Activated B cell treated with CpG ODN at 0.5 μM for 24 hours (primary cell): ENCODE results near the gene LRRC72. TPM values are rescaled to one million over a fixed set of nuclear protein-coding genes. Genes with fewer than 3 reads are reported as not detected.

ENCODE experiments used
- ATAC-seq: fragments of 200-7000 bp; cut with Tn5 transposase; one replicate; pipeline ENCODE4 v1.10.0; 2021; ENCODE audit warnings: low read depth, mild to moderate bottlenecking, moderate library complexity
- CTCF ChIA-PET: fragments of 350-600 bp; sonication (Branson Sonifier 250); formaldehyde crosslinking; loops from one replicate; lab custom pipeline; 2021; ENCODE audit warnings: antibody characterized with exemption; lab: Charles Lee
- POLR2A ChIA-PET: fragments of 350-600 bp; sonication (Branson Sonifier 250); formaldehyde crosslinking; loops from one replicate; lab custom pipeline; 2021; ENCODE audit warnings: antibody characterized with exemption; lab: Charles Lee
- DNase-seq: peaks from one replicate; pipeline ENCODE4 v3.0.0; 2022
- H3K27ac Mint-ChIP-seq: one replicate; pipeline ENCODE4 v1.8.0; 2020; ENCODE audit warnings: mixed read lengths
- H3K27me3 Mint-ChIP-seq: one replicate; pipeline ENCODE4 v1.8.0; 2021; ENCODE audit warnings: mixed read lengths
- H3K36me3 Mint-ChIP-seq: one replicate; pipeline ENCODE4 v1.8.0; 2021; ENCODE audit warnings: low read depth, mixed read lengths
- H3K4me1 Mint-ChIP-seq: one replicate; pipeline ENCODE4 v1.8.0; 2021; ENCODE audit warnings: mixed read lengths
- H3K4me3 Mint-ChIP-seq: one replicate; pipeline ENCODE4 v1.8.0; 2020; ENCODE audit warnings: mild to moderate bottlenecking, mixed read lengths
- H3K9me3 Mint-ChIP-seq: one replicate; pipeline ENCODE4 v1.8.0; 2020; ENCODE audit warnings: mixed read lengths
- intact Hi-C: fragments of 100-400 bp; cut with micrococcal nuclease; formaldehyde crosslinking; loops from one replicate; pipeline ENCODE4 v1.15.1; 2024
- total RNA-seq: library from RNA; stranded (reverse); gene quantifications from 2 replicates; pipeline ENCODE4 v1.2.3, GENCODE V29; 2022
- TF ChIP-seq, protein P1 (sequence below): fragments of 200-600 bp; IDR thresholded peaks from one replicate; pipeline ENCODE4 v1.8.0; 2022; ENCODE audit warnings: antibody characterized with exemption, mild to moderate bottlenecking

Gene LRRC72
- total RNA-seq, 1 donor from 2014 or later, result not detected

DNA sequence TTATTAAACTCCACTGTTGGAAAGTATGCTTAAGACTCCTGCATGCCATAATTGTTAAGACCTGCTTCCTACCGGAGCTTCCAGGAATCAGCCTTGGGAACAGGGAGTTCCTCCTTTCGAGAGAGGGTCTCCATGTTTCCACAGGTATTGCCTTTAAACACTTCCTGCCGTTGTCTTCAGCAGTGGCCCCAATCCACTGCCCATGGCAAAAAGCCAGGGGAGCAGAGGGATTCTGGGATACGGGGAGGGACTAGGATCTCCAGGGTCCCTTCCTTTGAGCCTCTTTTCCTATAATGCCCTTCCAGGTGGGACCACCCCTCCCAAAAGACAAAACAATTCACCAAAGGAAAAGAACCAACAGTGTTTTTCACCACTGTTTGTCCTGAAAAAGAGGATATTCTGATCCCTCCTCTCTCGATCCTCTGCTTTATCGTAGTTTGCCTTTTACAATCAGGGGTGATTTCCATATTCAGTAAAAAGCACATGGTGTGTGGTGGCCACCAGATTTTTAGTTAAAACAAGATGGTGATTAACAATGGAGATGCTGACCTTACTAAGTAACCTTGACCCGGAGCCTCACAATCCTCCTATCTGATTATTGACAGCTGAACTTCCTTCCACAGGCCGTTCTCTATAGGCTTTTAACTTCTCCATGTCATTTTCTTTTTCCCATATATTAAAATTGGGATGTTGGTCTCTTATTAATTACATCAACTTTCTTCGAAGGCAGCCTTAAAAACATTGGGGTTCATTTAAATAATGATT is 36.0 kb downstream of the LRRC72 start:
- ChIA-PET POLR2A (interaction anchor here (0.6 to 0.7 kb wide), 2 partner anchors 84 to 142 kb away, joined by 3 to 5 read pairs; partner anchors contain the start of genes BZW2 and CRPPA), CTCF (interaction anchor here (0.6 to 1.0 kb wide), 3 partner anchors 183 to 648 kb away, joined by 3 to 4 read pairs (median 3); no protein-coding TSS in a partner anchor)
- no peak for ATAC-seq
- Mint-ChIP-seq H3K27ac (no peak overlapping the region), H3K4me3 (peak overlapping the region; percentile 82), H3K9me3 (no peaks in the 10 kb centered on the region), H3K27me3 (no peaks in the 10 kb centered on the region), H3K36me3 (no peaks in the 10 kb centered on the region), H3K4me1 (peaks cover 23% of the 10 kb centered on the region)
- intact Hi-C loops, result loop anchor here (5.0 to 10.0 kb wide), 3 partner anchors 85 to 1868 kb away; partner anchors contain the start of genes ANKMY2 and BZW2
- no peak for DNase-seq
- TF ChIP-seq, protein P1, sequence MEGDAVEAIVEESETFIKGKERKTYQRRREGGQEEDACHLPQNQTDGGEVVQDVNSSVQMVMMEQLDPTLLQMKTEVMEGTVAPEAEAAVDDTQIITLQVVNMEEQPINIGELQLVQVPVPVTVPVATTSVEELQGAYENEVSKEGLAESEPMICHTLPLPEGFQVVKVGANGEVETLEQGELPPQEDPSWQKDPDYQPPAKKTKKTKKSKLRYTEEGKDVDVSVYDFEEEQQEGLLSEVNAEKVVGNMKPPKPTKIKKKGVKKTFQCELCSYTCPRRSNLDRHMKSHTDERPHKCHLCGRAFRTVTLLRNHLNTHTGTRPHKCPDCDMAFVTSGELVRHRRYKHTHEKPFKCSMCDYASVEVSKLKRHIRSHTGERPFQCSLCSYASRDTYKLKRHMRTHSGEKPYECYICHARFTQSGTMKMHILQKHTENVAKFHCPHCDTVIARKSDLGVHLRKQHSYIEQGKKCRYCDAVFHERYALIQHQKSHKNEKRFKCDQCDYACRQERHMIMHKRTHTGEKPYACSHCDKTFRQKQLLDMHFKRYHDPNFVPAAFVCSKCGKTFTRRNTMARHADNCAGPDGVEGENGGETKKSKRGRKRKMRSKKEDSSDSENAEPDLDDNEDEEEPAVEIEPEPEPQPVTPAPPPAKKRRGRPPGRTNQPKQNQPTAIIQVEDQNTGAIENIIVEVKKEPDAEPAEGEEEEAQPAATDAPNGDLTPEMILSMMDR, result no peak

DNA sequence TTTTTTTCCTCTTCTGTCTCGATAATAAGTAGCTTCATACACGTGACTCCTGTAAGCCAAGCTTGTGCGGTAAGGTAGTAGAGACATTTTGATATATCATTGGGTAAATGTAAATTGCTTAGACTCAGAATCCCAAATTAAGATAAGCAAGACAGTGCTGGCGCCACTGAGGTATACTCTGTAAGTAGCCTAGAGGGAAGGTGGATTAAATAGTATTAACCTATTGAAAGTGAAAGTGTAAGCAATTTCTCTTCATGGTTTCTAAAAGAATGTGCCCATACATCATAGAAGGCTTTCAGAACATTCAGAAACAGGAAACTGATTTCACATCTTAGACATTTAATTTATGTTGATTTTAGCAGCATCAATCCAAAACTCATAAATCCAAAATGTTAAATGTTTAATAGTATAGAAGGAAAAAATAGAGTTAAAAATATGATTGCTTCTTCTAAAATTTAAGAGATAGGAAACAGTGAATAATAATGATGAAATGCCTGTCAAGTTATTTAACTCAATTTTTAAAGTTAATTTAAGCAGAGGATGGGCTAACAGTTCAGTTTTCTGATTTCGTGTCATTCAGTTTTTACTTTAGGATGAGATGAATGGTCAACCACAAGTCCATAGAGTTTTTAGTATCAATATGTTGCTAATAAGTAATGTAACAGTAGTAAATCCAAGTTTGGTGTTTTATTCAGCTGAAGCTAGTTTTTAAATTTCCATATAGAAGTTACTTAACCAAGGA is 36.8 kb downstream of the LRRC72 start:
- TF ChIP-seq, protein P1, result no peak
- ChIA-PET POLR2A (interaction anchor here (0.6 to 0.7 kb wide), 2 partner anchors 83 to 142 kb away, joined by 3 to 5 read pairs; partner anchors contain the start of genes BZW2 and CRPPA), CTCF (interaction anchor here (0.6 to 3.0 kb wide), 5 partner anchors 13 to 647 kb away, joined by 3 to 62 read pairs (median 3); partner anchors contain the start of gene CRPPA)
- Mint-ChIP-seq H3K9me3 (no peaks in the 10 kb centered on the region), H3K27me3 (no peaks in the 10 kb centered on the region), H3K4me3 (peak overlapping the region; percentile 82), H3K36me3 (no peaks in the 10 kb centered on the region), H3K27ac (peak overlapping the region; percentile 71), H3K4me1 (peaks cover 23% of the 10 kb centered on the region)
- intact Hi-C loops, result loop anchor here (5.0 to 10.0 kb wide), 3 partner anchors 84 to 1869 kb away; partner anchors contain the start of genes ANKMY2 and BZW2
- DNase-seq (no peak), ATAC-seq (peak; percentile 74)

DNA sequence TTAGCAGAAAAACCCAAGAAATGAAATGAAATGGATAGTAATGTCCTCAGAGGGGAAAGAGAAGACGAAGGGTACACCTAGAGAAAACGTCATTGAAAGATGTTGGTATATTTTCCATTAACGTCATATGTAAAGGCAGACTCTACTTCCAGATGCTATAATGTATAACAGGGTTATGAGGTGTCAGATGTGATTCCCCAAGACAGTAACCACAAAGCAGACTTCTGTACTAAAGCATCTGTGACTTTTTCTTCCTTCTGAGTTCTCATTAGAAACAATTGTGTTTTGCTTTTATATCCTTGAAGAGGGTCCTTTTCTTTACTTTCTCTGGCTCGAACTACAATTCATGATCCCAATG is 37.4 kb downstream of the LRRC72 start:
- no peaks in the 10 kb centered on the region for H3K36me3 Mint-ChIP-seq
- ChIA-PET CTCF (interaction anchor here (0.6 to 3.0 kb wide), 11 partner anchors 13 to 488 kb away, joined by 3 to 62 read pairs (median 4); partner anchors contain the start of gene CRPPA), POLR2A (interaction anchor here (1.2 kb wide), 1 partner anchor 143 kb away, joined by 3 read pairs; the partner anchor contains the start of gene CRPPA)
- no peak overlapping the region for H3K4me3 Mint-ChIP-seq
- no peaks in the 10 kb centered on the region for H3K9me3 Mint-ChIP-seq
- DNase-seq, result no peak
- ATAC-seq, result peak; percentile 32
- H3K27me3 Mint-ChIP-seq, result no peaks in the 10 kb centered on the region
- peaks cover 23% of the 10 kb centered on the region for H3K4me1 Mint-ChIP-seq
- no peak overlapping the region for H3K27ac Mint-ChIP-seq
- intact Hi-C loops, result loop anchor here (5.0 to 10.0 kb wide), 3 partner anchors 83 to 1869 kb away; partner anchors contain the start of genes ANKMY2 and BZW2
- TF ChIP-seq, protein P1, result no peak

DNA sequence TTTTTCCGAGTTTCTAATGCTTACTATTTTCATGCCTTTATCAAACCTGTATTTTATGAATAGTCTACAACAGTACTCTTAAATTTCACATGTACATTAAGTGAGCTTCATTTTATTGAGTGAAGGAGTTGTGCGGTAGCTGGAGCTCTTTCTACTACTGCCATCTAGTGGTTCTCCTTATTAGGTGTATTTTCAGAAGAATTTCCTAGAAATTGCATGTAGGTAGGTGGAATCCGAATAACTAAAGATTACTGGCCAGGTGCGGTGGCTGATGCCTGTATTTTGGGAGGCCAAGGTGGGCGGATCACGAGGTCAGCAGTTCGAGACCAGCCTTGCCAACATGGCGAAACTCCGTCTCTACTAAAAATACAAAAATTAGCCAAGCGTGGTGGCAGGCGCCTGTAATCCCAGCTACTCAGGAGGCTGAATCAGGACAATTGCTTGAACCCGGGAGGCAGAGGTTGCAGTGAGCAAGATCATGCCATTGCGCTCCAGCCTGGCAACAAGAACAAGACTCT is 38.3 kb downstream of the LRRC72 start:
- no peak overlapping the region for H3K4me3 Mint-ChIP-seq
- peak; percentile 53 for ATAC-seq
- peaks cover 23% of the 10 kb centered on the region for H3K4me1 Mint-ChIP-seq
- no peaks in the 10 kb centered on the region for H3K36me3 Mint-ChIP-seq
- no peak overlapping the region for H3K27ac Mint-ChIP-seq
- POLR2A ChIA-PET, result interaction anchor here (1.2 kb wide), 1 partner anchor 144 kb away, joined by 3 read pairs; the partner anchor contains the start of gene CRPPA
- CTCF ChIA-PET, result interaction anchor here (0.7 to 3.0 kb wide), 24 partner anchors 10 to 495 kb away, joined by 3 to 62 read pairs (median 4); partner anchors contain the start of genes ANKMY2, BZW2 and CRPPA
- TF ChIP-seq, protein P1, result peak; percentile 64
- H3K9me3 Mint-ChIP-seq, result no peaks in the 10 kb centered on the region
- intact Hi-C loops, result loop anchor here (1.0 to 10.0 kb wide), 6 partner anchors 82 to 1870 kb away; partner anchors contain the start of genes ANKMY2 and BZW2
- no peaks in the 10 kb centered on the region for H3K27me3 Mint-ChIP-seq
- no peak for DNase-seq
